Activated CD4-positive, alpha-beta memory T cell treated with anti-CD3 and anti-CD28 coated beads for 36 hours (primary cell): ENCODE data around the gene RPS3A. TPM values are rescaled to one million over a fixed set of nuclear protein-coding genes. Genes with fewer than 3 reads are reported as not detected.
"Not testable (repeated sequence)": the region's sequence is repeated elsewhere in the genome, so short reads cannot be mapped to it uniquely, and the experiment has no call there.

Source experiments
- CTCF ChIA-PET: fragments of 350-600 bp; sonication (Branson Sonifier 250); formaldehyde crosslinking; loops from one replicate; lab custom pipeline; 2021; ENCODE audit warnings: antibody characterized with exemption, inconsistent platforms; lab: Charles Lee
- POLR2A ChIA-PET: fragments of 350-600 bp; sonication (Branson Sonifier 250); formaldehyde crosslinking; loops from one replicate; lab custom pipeline; 2021; ENCODE audit warnings: antibody characterized with exemption; lab: Charles Lee
- DNase-seq: peaks from one replicate; pipeline ENCODE4 v3.0.0-alpha.2; 2020
- H3K27ac Mint-ChIP-seq: one replicate; pipeline ENCODE4 v1.8.0; 2021; ENCODE audit warnings: mixed read lengths
- H3K27me3 Mint-ChIP-seq: one replicate; pipeline ENCODE4 v1.8.0; 2021; ENCODE audit warnings: mixed read lengths
- H3K36me3 Mint-ChIP-seq: one replicate; pipeline ENCODE4 v1.8.0; 2021; ENCODE audit warnings: mixed read lengths
- H3K4me1 Mint-ChIP-seq: one replicate; pipeline ENCODE4 v1.8.0; 2021; ENCODE audit warnings: low read depth, mixed read lengths
- H3K4me3 Mint-ChIP-seq: one replicate; pipeline ENCODE4 v1.8.0; 2021; ENCODE audit warnings: mild to moderate bottlenecking, mixed read lengths
- H3K9me3 Mint-ChIP-seq: one replicate; pipeline ENCODE4 v1.8.0; 2021; ENCODE audit warnings: mixed read lengths
- intact Hi-C: fragments of 100-400 bp; cut with micrococcal nuclease; formaldehyde crosslinking; loops from one replicate; pipeline ENCODE4 v1.15.1; 2023
- total RNA-seq, 2 experiments: library from RNA; stranded (reverse); gene quantifications; one replicate each; pipeline ENCODE4 v1.2.3, GENCODE V29; 2021

The RPS3A gene
- 1,000 to 10,000 TPM; 3,192 to 3,296 TPM for total RNA-seq

GRCh38 chr4:151099229-151099975 lies at the start of gene RPS3A:
Gene RPS3A (plus strand): TSS chr4:151099628. CDS start chr4:151099653, 25 bp downstream.
- Mint-ChIP-seq H3K27ac (peak within 1 kb of the TSS; percentile 100), H3K36me3 (peaks cover 50% of the 10 kb centered on the region), H3K27me3 (no peaks in the 10 kb centered on the region), H3K9me3 (no peaks in the 10 kb centered on the region), H3K4me3 (peak within 1 kb of the TSS; percentile 93), H3K4me1 (peaks cover 49% of the 10 kb centered on the region)
- intact Hi-C loops, result loop anchor here (1.0 to 2.0 kb wide), 8 partner anchors 21 to 662 kb away; partner anchors contain the start of genes GATB and LRBA
- DNase-seq, result peak; percentile 99
- ChIA-PET CTCF (interaction anchor here (0.6 to 2.2 kb wide), 8 partner anchors 10 to 138 kb away, joined by 3 to 9 read pairs (median 4); no protein-coding TSS in a partner anchor), POLR2A (interaction anchor here (0.6 to 2.0 kb wide), 10 partner anchors 38 to 128 kb away, joined by 3 to 9 read pairs (median 4); partner anchors contain the start of gene LRBA)

- no peak overlapping the region for H3K4me3 Mint-ChIP-seq
- no peak for DNase-seq
- H3K9me3 Mint-ChIP-seq, result no peaks in the 10 kb centered on the region
- no peaks in the 10 kb centered on the region for H3K4me1 Mint-ChIP-seq
- H3K36me3 Mint-ChIP-seq, result no peaks in the 10 kb centered on the region
- no peaks in the 10 kb centered on the region for H3K27me3 Mint-ChIP-seq
- CTCF ChIA-PET, result interaction anchor here (0.6 kb wide), 1 partner anchor 501 kb away, joined by 8 read pairs; no protein-coding TSS in a partner anchor
- POLR2A ChIA-PET, result no interaction called here
- no peak overlapping the region for H3K27ac Mint-ChIP-seq
- intact Hi-C loops, result no loop called here
These were observed 46.6 kb upstream of the RPS3A start for GRCh38 chr4:151052785-151053184.

GRCh38 chr4:151055539-151055938 lies 43.9 kb upstream of the RPS3A start:
- H3K27ac Mint-ChIP-seq, result no peak overlapping the region
- H3K4me3 Mint-ChIP-seq, result no peak overlapping the region
- no peak for DNase-seq
- ChIA-PET POLR2A (no interaction called here), CTCF (no interaction called here)
- H3K4me1 Mint-ChIP-seq, result no peaks in the 10 kb centered on the region
- no peaks in the 10 kb centered on the region for H3K9me3 Mint-ChIP-seq
- H3K27me3 Mint-ChIP-seq, result no peaks in the 10 kb centered on the region
- no peaks in the 10 kb centered on the region for H3K36me3 Mint-ChIP-seq
- intact Hi-C loops, result no loop called here

- H3K27ac Mint-ChIP-seq, H3K9me3 Mint-ChIP-seq, H3K36me3 Mint-ChIP-seq, POLR2A ChIA-PET, CTCF ChIA-PET, H3K4me1 Mint-ChIP-seq, H3K27me3 Mint-ChIP-seq, intact Hi-C loops, H3K4me3 Mint-ChIP-seq: not testable (repeated sequence)
- DNase-seq, result peak; percentile 23
These were observed 36.3 kb upstream of the RPS3A start for GRCh38 chr4:151063143-151063542.

GRCh38 chr4:151067316-151067970 lies 32.0 kb upstream of the RPS3A start:
- no peak overlapping the region for H3K4me3 Mint-ChIP-seq
- H3K27ac Mint-ChIP-seq, result no peak overlapping the region
- ChIA-PET POLR2A (no interaction called here), CTCF (no interaction called here)
- intact Hi-C loops, result no loop called here
- no peaks in the 10 kb centered on the region for H3K36me3 Mint-ChIP-seq
- no peak for DNase-seq
- peaks cover 2% of the 10 kb centered on the region for H3K27me3 Mint-ChIP-seq
- H3K4me1 Mint-ChIP-seq, result peaks cover 3% of the 10 kb centered on the region
- H3K9me3 Mint-ChIP-seq, result no peaks in the 10 kb centered on the region

GRCh38 chr4:151074416-151074916 lies 25.0 kb upstream of the RPS3A start:
- ChIA-PET POLR2A (interaction anchor here (0.5 kb wide), 1 partner anchor 10 kb away, joined by 3 read pairs; no protein-coding TSS in a partner anchor), CTCF (interaction anchor here (0.8 kb wide), 1 partner anchor 19 kb away, joined by 3 read pairs; no protein-coding TSS in a partner anchor)
- H3K4me1 Mint-ChIP-seq, result peaks cover 5% of the 10 kb centered on the region
- no peaks in the 10 kb centered on the region for H3K36me3 Mint-ChIP-seq
- no peaks in the 10 kb centered on the region for H3K9me3 Mint-ChIP-seq
- DNase-seq, result no peak
- no peak overlapping the region for H3K27ac Mint-ChIP-seq
- no peak overlapping the region for H3K4me3 Mint-ChIP-seq
- peaks cover 2% of the 10 kb centered on the region for H3K27me3 Mint-ChIP-seq
- intact Hi-C loops, result no loop called here

GRCh38 chr4:151077978-151078377 lies 21.4 kb upstream of the RPS3A start:
- H3K36me3 Mint-ChIP-seq, H3K9me3 Mint-ChIP-seq, CTCF ChIA-PET, H3K4me3 Mint-ChIP-seq, H3K27ac Mint-ChIP-seq, H3K27me3 Mint-ChIP-seq, H3K4me1 Mint-ChIP-seq: not testable (repeated sequence)
- peak; percentile 50 for DNase-seq
- intact Hi-C loops, result loop anchor here (1.0 kb wide), 1 partner anchor 21 kb away; the partner anchor contains the start of gene RPS3A
- POLR2A ChIA-PET, result interaction anchor here (0.6 kb wide), 1 partner anchor 599 kb away, joined by 3 read pairs; no protein-coding TSS in a partner anchor

GRCh38 chr4:151087467-151087866 lies 12.0 kb upstream of the RPS3A start:
- CTCF ChIA-PET, result interaction anchor here (0.6 kb wide), 1 partner anchor 824 kb away, joined by 3 read pairs; no protein-coding TSS in a partner anchor
- no peaks in the 10 kb centered on the region for H3K4me1 Mint-ChIP-seq
- no peaks in the 10 kb centered on the region for H3K27me3 Mint-ChIP-seq
- no peaks in the 10 kb centered on the region for H3K36me3 Mint-ChIP-seq
- no peak overlapping the region for H3K4me3 Mint-ChIP-seq
- DNase-seq, result no peak
- intact Hi-C loops, result no loop called here
- POLR2A ChIA-PET, result interaction anchor here (0.6 kb wide), 1 partner anchor 11 kb away, joined by 3 read pairs; no protein-coding TSS in a partner anchor
- no peaks in the 10 kb centered on the region for H3K9me3 Mint-ChIP-seq
- H3K27ac Mint-ChIP-seq, result no peak overlapping the region

- ChIA-PET POLR2A (no interaction called here), CTCF (no interaction called here)
- no peak overlapping the region for H3K27ac Mint-ChIP-seq
These were observed 8.4 kb upstream of the RPS3A start for GRCh38 chr4:151091047-151091446.

GRCh38 chr4:151092488-151092887 lies 6.9 kb upstream of the RPS3A start:
- H3K4me3 Mint-ChIP-seq, result no peak overlapping the region
- CTCF ChIA-PET, result no interaction called here
- no peak overlapping the region for H3K27ac Mint-ChIP-seq
- POLR2A ChIA-PET, result no interaction called here
- peaks cover 12% of the 10 kb centered on the region for H3K4me1 Mint-ChIP-seq
- no peaks in the 10 kb centered on the region for H3K36me3 Mint-ChIP-seq
- H3K27me3 Mint-ChIP-seq, result no peaks in the 10 kb centered on the region
- intact Hi-C loops, result no loop called here
- H3K9me3 Mint-ChIP-seq, result no peaks in the 10 kb centered on the region
- DNase-seq, result no peak

More at GRCh38 chr4:151091047-151091446, 8.4 kb upstream of the RPS3A start:
- H3K4me1 Mint-ChIP-seq, result peaks cover 9% of the 10 kb centered on the region
- H3K36me3 Mint-ChIP-seq, result no peaks in the 10 kb centered on the region
- no peaks in the 10 kb centered on the region for H3K27me3 Mint-ChIP-seq
- no peak for DNase-seq
- H3K4me3 Mint-ChIP-seq, result no peak overlapping the region
- intact Hi-C loops, result no loop called here
- no peaks in the 10 kb centered on the region for H3K9me3 Mint-ChIP-seq

GRCh38 chr4:151093203-151093602 lies 6.2 kb upstream of the RPS3A start:
- no peak overlapping the region for H3K27ac Mint-ChIP-seq
- no peaks in the 10 kb centered on the region for H3K36me3 Mint-ChIP-seq
- H3K9me3 Mint-ChIP-seq, result no peaks in the 10 kb centered on the region
- H3K4me1 Mint-ChIP-seq, result peaks cover 17% of the 10 kb centered on the region
- ChIA-PET CTCF (no interaction called here), POLR2A (no interaction called here)
- DNase-seq, result no peak
- intact Hi-C loops, result no loop called here
- no peaks in the 10 kb centered on the region for H3K27me3 Mint-ChIP-seq
- H3K4me3 Mint-ChIP-seq, result no peak overlapping the region

GRCh38 chr4:151094290-151094751 lies 5.1 kb upstream of the RPS3A start:
- intact Hi-C loops, result no loop called here
- Mint-ChIP-seq H3K9me3 (no peaks in the 10 kb centered on the region), H3K4me1 (peaks cover 24% of the 10 kb centered on the region), H3K27ac (no peak overlapping the region), H3K27me3 (no peaks in the 10 kb centered on the region), H3K4me3 (no peak overlapping the region), H3K36me3 (peaks cover 2% of the 10 kb centered on the region)
- ChIA-PET CTCF (interaction anchor here (0.6 kb wide), 1 partner anchor 20 kb away, joined by 3 read pairs; no protein-coding TSS in a partner anchor), POLR2A (no interaction called here)
- no peak for DNase-seq
